HG03354 (cell line): Measurements from ENCODE around the gene TMEM37.

Source experiments
- ATAC-seq: cut with Tn5 transposase; IDR thresholded peaks from one replicate; pipeline ENCODE4 v1.9.1; 2021; ENCODE audit warnings: mild to moderate bottlenecking; ENCODE audit not compliant: unreplicated experiment, poor library complexity, severe bottlenecking

Gene TMEM37

DNA sequence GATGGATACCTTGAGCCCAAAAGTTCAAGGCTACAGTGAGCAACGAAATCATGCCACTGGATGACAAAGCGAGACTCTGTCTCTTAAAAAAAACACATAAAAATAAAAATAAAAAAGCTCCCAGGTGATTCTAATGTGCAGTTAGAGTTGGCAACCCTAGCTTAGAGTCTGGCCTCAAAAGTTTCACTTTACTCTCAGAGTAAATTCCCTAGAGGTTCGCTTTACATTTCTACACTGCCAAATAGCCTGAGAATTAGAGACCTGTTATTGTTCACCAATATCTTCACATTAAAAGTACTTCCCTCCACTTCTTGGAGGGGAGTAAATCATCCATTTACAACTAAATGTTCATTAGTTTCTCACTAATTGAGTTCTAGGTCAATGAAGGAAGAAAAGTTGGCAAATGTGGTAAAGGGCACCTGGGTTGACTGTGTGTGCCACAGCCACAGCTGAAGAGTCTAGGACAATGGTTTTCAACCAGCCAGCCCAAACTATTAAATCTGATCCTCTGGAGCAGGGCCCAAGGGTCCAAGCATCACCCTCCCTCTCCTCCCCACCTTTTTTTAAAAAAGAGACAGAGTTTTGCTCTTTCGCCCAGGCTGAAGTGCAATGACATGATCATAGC is 15.2 kb upstream of the TMEM37 start:
- no peak for ATAC-seq

DNA sequence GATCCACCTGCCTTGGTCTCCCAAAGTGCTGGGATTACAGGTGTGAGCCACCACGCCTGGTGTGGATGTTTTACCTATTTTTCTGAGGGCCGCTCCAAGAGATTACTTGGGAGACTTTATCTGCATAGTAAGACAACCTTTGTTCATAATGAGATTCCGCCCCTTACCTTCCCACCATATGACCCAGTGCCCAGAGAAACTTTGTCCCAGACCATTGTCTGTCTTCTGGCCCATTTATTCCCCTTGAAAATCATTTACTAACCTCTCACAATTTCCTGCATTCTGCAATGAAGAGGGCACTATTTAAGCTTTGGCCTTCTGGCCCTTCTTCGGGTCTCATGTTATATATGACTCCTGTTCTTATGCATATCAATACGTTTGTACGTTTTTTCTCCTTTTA is 13.7 kb upstream of the TMEM37 start:
- no peak for ATAC-seq

- ATAC-seq = no peak
These were observed 12.6 kb upstream of the TMEM37 start for GRCh38 chr2:119419065-119419464.

DNA sequence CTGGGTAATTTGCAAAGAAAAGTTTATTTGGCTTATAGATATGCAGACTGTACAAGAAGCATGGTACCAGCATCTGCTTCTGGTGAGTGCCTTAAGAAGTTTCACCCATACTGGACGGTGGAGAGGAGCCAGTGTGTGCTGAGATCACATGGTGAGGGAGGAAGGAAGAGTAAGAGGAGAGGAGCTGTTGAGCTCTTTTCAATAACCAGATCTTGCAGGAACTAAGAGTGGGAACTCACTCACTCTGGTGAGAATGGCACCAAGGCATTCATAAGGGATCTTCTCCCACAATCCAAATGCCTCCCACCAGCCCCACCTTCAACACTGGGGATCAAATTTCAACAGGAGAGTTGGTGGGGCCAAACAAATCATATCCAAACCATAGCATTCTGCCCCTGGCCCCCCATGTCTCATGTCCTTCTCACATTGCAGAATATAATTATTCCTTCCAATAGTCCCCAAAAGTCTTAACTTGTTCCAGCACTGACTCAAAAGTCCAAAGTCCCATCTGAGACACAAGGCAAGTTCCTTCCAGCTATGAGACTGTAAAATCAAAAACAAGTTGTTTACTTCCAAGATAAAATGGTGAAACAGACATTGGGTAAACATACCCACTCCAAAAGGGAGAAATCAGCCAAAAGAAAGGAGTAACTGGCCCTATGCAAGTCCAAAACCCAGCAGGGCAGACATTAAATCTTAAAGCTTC is 11.7 kb upstream of the TMEM37 start:
- ATAC-seq = no peak

DNA sequence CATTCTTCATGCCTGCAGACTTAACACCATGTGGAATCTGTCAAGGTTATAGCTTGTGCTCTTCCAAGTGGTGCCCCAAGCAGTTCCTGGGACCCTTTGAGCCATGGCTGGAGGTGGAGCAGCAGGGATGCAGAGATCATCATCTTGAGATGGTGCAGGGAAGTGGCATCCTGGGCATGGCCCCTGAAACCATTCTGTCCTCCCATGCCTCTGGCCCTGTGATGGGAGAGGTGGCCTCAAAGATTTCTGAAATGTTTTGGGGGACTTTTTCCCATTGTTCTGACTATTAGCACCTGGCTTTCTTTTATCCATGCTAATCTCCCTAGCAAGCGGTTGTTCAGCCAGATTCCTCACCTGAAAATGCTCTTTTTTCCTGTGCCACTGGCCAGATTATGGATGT is 10.3 kb upstream of the TMEM37 start:
- ATAC-seq = no peak

GRCh38 chr2:119421741-119422140 is 9.9 kb upstream of the TMEM37 start:
- no peak for ATAC-seq

GRCh38 chr2:119422360-119423107 is 9.1 kb upstream of the TMEM37 start:
- ATAC-seq = no peak

- ATAC-seq = no peak
These were observed 8.6 kb upstream of the TMEM37 start for GRCh38 chr2:119423108-119423444.

DNA sequence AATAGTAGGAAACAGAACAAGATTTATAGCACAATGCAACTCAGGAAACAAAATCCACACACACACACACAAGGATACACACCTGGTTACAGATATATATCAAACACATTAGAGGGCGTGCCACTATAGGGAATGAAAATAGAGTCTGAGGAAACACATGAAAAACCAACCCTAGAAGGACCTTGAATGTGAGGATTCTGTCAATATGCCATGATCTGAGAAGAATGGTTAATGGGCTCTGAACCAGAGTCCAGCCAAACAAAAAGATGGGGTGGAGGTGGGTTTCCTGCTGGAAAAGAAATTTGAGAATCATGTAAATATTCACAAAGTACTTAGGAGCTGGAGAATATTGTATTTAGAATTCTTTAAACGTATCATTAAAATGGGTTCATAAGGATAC is 7.8 kb upstream of the TMEM37 start:
- ATAC-seq = no peak

DNA sequence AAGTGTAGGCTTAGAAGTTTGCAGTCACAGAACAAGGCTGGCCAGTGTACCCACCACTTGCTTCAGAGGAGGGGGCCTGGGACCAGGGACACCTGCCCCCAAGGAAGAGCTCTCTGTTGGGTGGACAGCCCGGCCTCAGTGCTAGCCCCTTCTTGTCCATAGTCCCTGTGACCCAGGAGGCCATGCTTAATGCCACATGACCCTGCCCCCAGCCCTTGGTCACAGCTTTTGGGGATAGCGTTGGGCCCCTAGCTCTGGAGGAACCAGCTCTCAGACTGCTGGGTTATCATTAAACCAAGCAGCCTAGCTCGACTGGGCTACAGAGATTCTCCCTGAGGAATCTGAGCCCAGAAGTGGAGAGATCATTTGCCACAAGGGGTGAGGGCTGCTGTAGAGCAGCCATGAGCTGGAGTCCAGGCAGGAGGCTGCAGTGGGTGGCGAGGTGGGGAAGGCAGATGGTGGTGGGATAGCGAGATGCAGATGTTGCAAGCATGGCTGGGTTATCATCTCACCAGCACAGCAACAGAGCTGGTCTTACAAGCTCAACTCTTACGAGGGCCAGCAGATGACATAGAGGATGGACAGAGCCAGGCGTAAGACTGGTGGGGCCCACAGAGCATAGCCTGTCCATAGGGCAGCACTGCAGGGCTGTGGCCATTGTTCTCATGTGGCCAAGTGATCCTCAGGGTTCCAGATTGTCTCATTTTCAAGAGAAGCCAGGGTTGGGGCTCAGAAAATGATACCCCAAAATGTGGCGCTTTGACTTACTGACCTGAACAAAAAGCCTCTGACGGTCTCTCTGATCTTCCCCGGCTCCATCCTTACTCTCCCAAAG is 7.2 kb upstream of the TMEM37 start:
- ATAC-seq = no peak

- ATAC-seq = no peak
These were observed 6.6 kb upstream of the TMEM37 start for GRCh38 chr2:119425119-119425405.

DNA sequence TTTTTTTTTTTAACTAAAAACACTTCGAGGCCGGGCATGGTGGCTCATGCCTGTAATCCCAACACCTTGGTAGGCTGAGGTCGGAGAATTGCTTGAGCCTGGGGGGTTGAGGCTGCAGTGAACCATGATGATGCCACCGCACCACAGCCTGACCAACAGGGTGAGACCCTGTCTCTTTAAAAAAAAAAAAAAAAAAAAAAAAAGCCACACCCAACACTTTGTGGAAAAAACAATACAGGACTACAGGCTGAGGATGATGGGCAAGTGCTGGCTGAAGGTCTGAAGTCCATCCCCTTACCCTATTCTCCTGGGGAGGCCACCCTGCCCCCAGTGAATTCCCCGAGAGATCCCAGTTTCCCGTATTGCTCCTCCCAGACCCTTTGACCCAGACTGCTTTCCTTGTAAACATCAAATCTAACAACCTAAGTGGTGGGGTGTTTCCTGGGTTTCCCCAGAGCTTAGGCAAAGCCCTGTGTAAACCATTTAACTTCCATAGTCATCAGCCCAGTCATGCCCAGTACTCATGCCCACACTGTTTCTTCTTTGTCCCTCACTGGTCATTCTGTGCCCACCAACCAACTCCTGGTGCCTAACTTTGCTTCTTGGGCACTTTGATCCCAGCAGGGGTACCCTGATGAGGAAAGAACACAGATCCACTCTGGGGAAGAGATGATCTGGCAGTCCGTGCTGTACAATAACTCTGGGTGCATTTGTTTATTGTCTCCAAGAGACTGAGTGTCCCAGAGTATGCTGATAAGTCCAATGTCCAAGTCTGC is 5.8 kb upstream of the TMEM37 start:
- no peak for ATAC-seq

- ATAC-seq = no peak
These were observed 5.3 kb upstream of the TMEM37 start for GRCh38 chr2:119426396-119426675.

GRCh38 chr2:119426801-119427395 is 4.8 kb upstream of the TMEM37 start:
- no peak for ATAC-seq

DNA sequence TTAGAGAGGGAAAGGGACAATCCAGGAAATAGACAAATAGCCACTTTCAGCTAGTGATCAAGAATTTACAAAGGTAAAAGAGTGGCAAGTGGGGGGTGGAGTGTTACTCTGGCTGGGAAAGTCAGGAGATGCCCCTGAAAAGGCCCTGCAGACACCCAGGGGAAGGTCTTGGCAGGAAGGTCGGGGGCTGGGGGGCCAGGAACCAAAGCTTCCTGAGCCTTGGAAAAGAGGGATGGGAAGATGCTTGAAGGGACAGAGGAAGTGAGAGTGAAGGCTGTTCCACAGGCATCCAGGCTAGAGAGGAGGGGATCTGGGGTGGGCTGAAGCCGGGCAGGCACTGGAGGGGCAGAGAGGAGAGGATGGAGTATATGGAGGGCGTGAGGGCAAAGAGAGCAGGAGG is 3.9 kb upstream of the TMEM37 start:
- ATAC-seq = no peak

- no peak for ATAC-seq
These were observed 3.0 kb upstream of the TMEM37 start for GRCh38 chr2:119428488-119429224.

DNA sequence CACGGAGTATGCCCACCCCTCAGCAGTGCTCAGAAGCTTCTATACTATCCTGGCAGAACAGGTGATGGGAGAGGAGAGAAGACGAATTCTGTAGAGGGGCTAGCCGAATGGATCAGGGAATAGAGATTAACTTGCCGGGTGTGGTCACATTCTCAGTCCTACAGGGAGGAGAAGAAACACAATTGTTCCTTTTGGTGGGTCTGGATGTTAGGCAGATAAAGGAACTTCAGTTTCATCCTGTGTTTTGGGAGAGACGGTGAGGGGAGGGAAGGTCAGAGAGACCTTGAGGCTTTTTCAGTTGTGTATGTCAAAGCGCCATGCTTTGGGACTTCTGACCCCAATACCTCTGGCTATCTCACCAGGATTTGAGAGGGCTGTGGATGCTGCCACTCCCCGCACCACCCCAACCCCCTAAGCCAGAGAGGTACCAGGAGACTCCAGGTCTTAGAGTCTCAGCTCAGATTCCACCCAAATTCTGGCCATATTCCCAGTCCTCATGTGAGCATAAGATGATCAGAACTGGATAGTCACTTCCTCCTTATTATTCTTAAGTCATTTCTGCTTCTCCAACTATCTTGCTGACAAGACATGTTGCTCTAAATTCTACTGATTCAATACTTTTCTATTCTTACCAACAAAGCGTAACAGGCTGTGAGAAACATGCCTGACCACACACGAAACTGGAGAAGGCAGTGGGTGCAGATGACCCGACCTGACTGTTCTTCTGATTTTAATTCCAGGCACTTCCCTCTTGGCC is 2.3 kb upstream of the TMEM37 start:
- ATAC-seq = no peak

GRCh38 chr2:119430023-119430498 is 1.6 kb upstream of the TMEM37 start:
- ATAC-seq = no peak
